IMR-90 (cell line): Measurements from ENCODE around the gene LPIN1. TPM values are rescaled to one million over a fixed set of nuclear protein-coding genes. Genes with fewer than 3 reads are reported as not detected.
"Not testable (repeated sequence)": the region's sequence is repeated elsewhere in the genome, so short reads cannot be mapped to it uniquely, and the experiment has no call there.

Experiments used
- ATAC-seq: fragments of 200-7000 bp; cut with Tn5 transposase; 2 replicates; pipeline ENCODE4 v1.9.1; 2020; ENCODE audit warnings: low read depth, mild to moderate bottlenecking, moderate library complexity
- BruUV-seq: library from RNA; stranded (reverse); fragments of 400-500 nt; replicated peaks from 2 replicates; lab custom pipeline; 2021; lab: Mats Ljungman, UMichigan
- CTCF ChIA-PET: fragments of 300-600 bp; formaldehyde crosslinking; extraction: SDS; loops from one replicate; lab custom pipeline; 2021; ENCODE audit warnings: antibody characterized with exemption; lab: Yijun Ruan, JAX
- POLR2A ChIA-PET: fragments of 300-600 bp; sonication (Branson Sonifier 250); formaldehyde crosslinking; loops from one replicate; lab custom pipeline; 2022; ENCODE audit warnings: antibody characterized with exemption; ENCODE audit not compliant: unreplicated experiment; lab: Charles Lee
- DNase-seq: peaks from one replicate; pipeline ENCODE4 v3.0.0; 2013
- H2AFZ ChIP-seq: replicated peaks from 2 replicates; pipeline ENCODE3; 2013; ENCODE audit warnings: low read length, mild to moderate bottlenecking; ENCODE audit not compliant: poor library complexity
- H2AK5ac ChIP-seq: 2 replicates; pipeline ENCODE4 v1.6.1; 2013; ENCODE audit warnings: low read depth, low read length, inconsistent platforms
- H2AK9ac ChIP-seq: replicated peaks from 2 replicates; pipeline ENCODE3; 2013; ENCODE audit warnings: mild to moderate bottlenecking, low read depth, low read length, moderate library complexity; ENCODE audit not compliant: poor library complexity
- H2BK120ac ChIP-seq: 2 replicates; pipeline ENCODE4 v1.6.1; 2013; ENCODE audit warnings: low read depth, low read length, inconsistent platforms
- H2BK15ac ChIP-seq: 3 replicates; pipeline ENCODE4 v1.6.1; 2013; ENCODE audit warnings: low read depth, low read length, inconsistent platforms
- H2BK20ac ChIP-seq: 2 replicates; pipeline ENCODE4 v1.6.1; 2013; ENCODE audit warnings: low read depth, mild to moderate bottlenecking, inconsistent platforms, low read length, moderate library complexity
- H2BK5ac ChIP-seq: 2 replicates; pipeline ENCODE4 v1.6.1; 2013; ENCODE audit warnings: mild to moderate bottlenecking, low read depth, low read length, inconsistent platforms; ENCODE audit not compliant: poor library complexity, severe bottlenecking
- H3K14ac ChIP-seq: replicated peaks from 2 replicates; pipeline ENCODE4 v1.6.1; 2013; ENCODE audit warnings: low read depth, low read length, inconsistent platforms
- H3K18ac ChIP-seq: 2 replicates; pipeline ENCODE4 v1.6.1; 2013; ENCODE audit warnings: low read depth, low read length, control low read depth
- H3K23ac ChIP-seq: 2 replicates; pipeline ENCODE4 v1.6.1; 2013; ENCODE audit warnings: low read depth, low read length, inconsistent platforms
- H3K27ac ChIP-seq: 2 replicates; pipeline ENCODE4 v1.5.1; 2013; ENCODE audit warnings: mild to moderate bottlenecking, control low read depth, low read length; ENCODE audit not compliant: insufficient read depth
- H3K27me3 ChIP-seq: 2 replicates; pipeline ENCODE4 v1.6.1; 2013; ENCODE audit warnings: low read length; ENCODE audit not compliant: control insufficient read depth, insufficient read depth
- H3K36me3 ChIP-seq: 2 replicates; pipeline ENCODE4 v1.6.1; 2013; ENCODE audit warnings: low read length, mixed read lengths; ENCODE audit not compliant: control insufficient read depth, insufficient read depth
- H3K4ac ChIP-seq: 2 replicates; pipeline ENCODE4 v1.6.1; 2013; ENCODE audit warnings: low read depth, low read length, inconsistent platforms
- H3K4me1 ChIP-seq: 2 replicates; pipeline ENCODE4 v1.6.1; 2013; ENCODE audit warnings: low read length, mixed read lengths; ENCODE audit not compliant: control insufficient read depth, insufficient read depth
- H3K4me2 ChIP-seq: 2 replicates; pipeline ENCODE4 v1.6.1; 2013; ENCODE audit warnings: low read depth, mild to moderate bottlenecking, control low read depth, low read length, moderate library complexity
- H3K4me3 ChIP-seq: 2 replicates; pipeline ENCODE4 v1.5.1; 2013; ENCODE audit warnings: low read depth, mild to moderate bottlenecking, control low read depth, low read length, moderate library complexity; ENCODE audit not compliant: insufficient read depth
- H3K56ac ChIP-seq: 2 replicates; pipeline ENCODE4 v1.6.1; 2013; ENCODE audit warnings: low read length, inconsistent platforms; ENCODE audit not compliant: insufficient read depth; ENCODE audit errors: extremely low read depth
- H3K79me1 ChIP-seq, 2 experiments: 2 replicates each; pipeline ENCODE4 v1.6.1; 2013; ENCODE audit warnings: low read length in 2 of 2, inconsistent platforms in 1 of 2, low read depth in 1 of 2
- H3K9ac ChIP-seq: 2 replicates; pipeline ENCODE4 v1.6.1; 2013; ENCODE audit warnings: low read depth, low read length, control low read depth
- H3K9me1 ChIP-seq: 2 replicates; pipeline ENCODE4 v1.6.1; 2013; ENCODE audit warnings: low read length, inconsistent platforms; ENCODE audit not compliant: insufficient read depth
- H3K9me3 ChIP-seq: 2 replicates; pipeline ENCODE4 v1.6.1; 2013; ENCODE audit warnings: low read length; ENCODE audit not compliant: control insufficient read depth, insufficient read depth
- H4K20me1 ChIP-seq: 2 replicates; pipeline ENCODE4 v1.6.1; 2013; ENCODE audit warnings: low read length, inconsistent platforms; ENCODE audit not compliant: insufficient read depth
- H4K5ac ChIP-seq: 2 replicates; pipeline ENCODE4 v1.6.1; 2013; ENCODE audit warnings: mild to moderate bottlenecking, low read depth, low read length, control low read depth
- H4K8ac ChIP-seq, 2 experiments: 2 replicates each; pipeline ENCODE4 v1.6.1; 2013; ENCODE audit warnings: low read depth in 2 of 2, low read length in 2 of 2, control low read depth in 1 of 2, inconsistent platforms in 1 of 2
- H4K91ac ChIP-seq: 2 replicates; pipeline ENCODE4 v1.6.1; 2013; ENCODE audit warnings: low read depth, low read length, inconsistent platforms; ENCODE audit not compliant: insufficient read depth
- WGBS, 2 experiments: methylation state at CpG; one replicate each; pipeline versions ENCODE4 v1.1.5 to v1.1.7; 2013; ENCODE audit warnings: missing lambda C conversion rate in 2 of 2; ENCODE audit not compliant: insufficient read length in 1 of 2; ENCODE audit errors: extremely low coverage in 2 of 2; 5-methylcytosine and 5-hydroxymethylcytosine counted together
- dilution Hi-C: fragments of 300-500 bp; cut with HindIII; formaldehyde crosslinking; loops from one replicate; pipeline ENCODE4 v1.14.3; 2018; ENCODE audit warnings: low sequenced_read_pairs; ENCODE audit not compliant: unreplicated experiment
- in situ Hi-C: fragments of 300-500 bp; cut with MboI; formaldehyde crosslinking; loops from 3 replicates; pipeline ENCODE4 v1.14.3; 2019; ENCODE audit warnings: low sequenced_read_pairs, inconsistent platforms, mixed read lengths
- intact Hi-C: fragments of 100-400 bp; cut with micrococcal nuclease; formaldehyde crosslinking; loops from 2 replicates; pipeline ENCODE4 v1.10.0; 2022
- polyA plus RNA-seq, 3 experiments: library from polyadenylated mRNA; depleted of rRNA; stranded (reverse); fragments of >200 nt; gene quantifications; 2 replicates each; pipeline ENCODE4 v1.2.3, GENCODE V29; 2012; ENCODE audit warnings: low replicate concordance in 1 of 3
- total RNA-seq: library from RNA; depleted of rRNA; stranded (reverse); fragments of >200 nt; gene quantifications from 2 replicates; pipeline ENCODE4 v1.2.3, GENCODE V29; 2012

LPIN1 gene
- total and polyA plus RNA-seq, 2 of the 4 experiments (the other 2 are of a cell fraction): 21.3 to 25.1 TPM

GRCh38 chr2:11759182-11759975 is 12.9 kb downstream of the LPIN1 start:
- H2BK5ac ChIP-seq, H3K23ac ChIP-seq, H2BK15ac ChIP-seq, H3K9me3 ChIP-seq, H2AFZ ChIP-seq, H4K5ac ChIP-seq, intact Hi-C loops, H3K9ac ChIP-seq, H3K18ac ChIP-seq, H3K4me1 ChIP-seq, ATAC-seq, H3K4me3 ChIP-seq, POLR2A ChIA-PET, H3K14ac ChIP-seq, H3K4ac ChIP-seq, H3K36me3 ChIP-seq, dilution Hi-C loops, BruUV-seq, H3K27me3 ChIP-seq, H2BK20ac ChIP-seq, H4K91ac ChIP-seq, H3K56ac ChIP-seq, H4K8ac ChIP-seq, H3K27ac ChIP-seq, H2AK9ac ChIP-seq, H2AK5ac ChIP-seq, H3K4me2 ChIP-seq, DNase-seq, H2BK120ac ChIP-seq: not testable (repeated sequence)
- H3K9me1 ChIP-seq: peaks cover 11% of the 10 kb centered on the region
- no CpG with 5 or more reads among the region's 32 CpGs for WGBS, 2 experiments
- H3K79me1 ChIP-seq: peaks cover 24 to 53% of the 10 kb centered on the region in 2 experiments
- H4K20me1 ChIP-seq: peaks cover 24% of the 10 kb centered on the region
- in situ Hi-C loops: loop anchor here (25.0 kb wide), 1 partner anchor 622 kb away; a partner anchor contains a TSS
- CTCF ChIA-PET: interaction anchor here (0.9 kb wide), 1 partner anchor 14 kb away, joined by 3 read pairs; no protein-coding TSS in a partner anchor
